Activated T-helper 1 cell treated with Interleukin-2 at 50 U/mL for 16 hours (primary cell): ENCODE data around the gene BCL6.

Experiments
- DNase-seq: peaks from one replicate; pipeline ENCODE4 v3.0.0-alpha.2; 2020; ENCODE audit warnings: low read depth

The BCL6 gene

DNA sequence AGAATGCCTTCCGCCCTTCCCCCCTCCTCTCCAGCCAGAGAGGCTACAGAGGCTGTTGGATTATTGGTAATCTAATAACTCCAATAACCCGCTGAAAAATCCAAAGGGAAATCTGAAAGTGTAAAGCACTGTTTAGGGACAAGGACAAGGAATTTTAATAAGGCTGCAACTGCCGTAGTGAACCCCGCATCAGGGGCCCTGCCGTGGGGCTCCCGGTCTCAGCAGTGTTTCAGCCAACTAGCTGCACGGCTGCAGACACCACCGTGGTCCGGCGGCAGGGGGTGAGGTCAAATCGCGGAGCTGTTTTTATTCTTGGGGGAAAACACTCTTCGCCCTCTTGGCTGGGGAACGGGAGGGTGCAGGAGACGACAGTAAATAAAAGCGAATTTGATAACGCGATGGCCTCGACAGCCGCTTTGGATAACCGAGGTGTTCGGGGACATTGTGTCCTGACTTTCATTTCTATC lies 6.1 kb downstream of the BCL6 start:
- no peak for DNase-seq

DNA sequence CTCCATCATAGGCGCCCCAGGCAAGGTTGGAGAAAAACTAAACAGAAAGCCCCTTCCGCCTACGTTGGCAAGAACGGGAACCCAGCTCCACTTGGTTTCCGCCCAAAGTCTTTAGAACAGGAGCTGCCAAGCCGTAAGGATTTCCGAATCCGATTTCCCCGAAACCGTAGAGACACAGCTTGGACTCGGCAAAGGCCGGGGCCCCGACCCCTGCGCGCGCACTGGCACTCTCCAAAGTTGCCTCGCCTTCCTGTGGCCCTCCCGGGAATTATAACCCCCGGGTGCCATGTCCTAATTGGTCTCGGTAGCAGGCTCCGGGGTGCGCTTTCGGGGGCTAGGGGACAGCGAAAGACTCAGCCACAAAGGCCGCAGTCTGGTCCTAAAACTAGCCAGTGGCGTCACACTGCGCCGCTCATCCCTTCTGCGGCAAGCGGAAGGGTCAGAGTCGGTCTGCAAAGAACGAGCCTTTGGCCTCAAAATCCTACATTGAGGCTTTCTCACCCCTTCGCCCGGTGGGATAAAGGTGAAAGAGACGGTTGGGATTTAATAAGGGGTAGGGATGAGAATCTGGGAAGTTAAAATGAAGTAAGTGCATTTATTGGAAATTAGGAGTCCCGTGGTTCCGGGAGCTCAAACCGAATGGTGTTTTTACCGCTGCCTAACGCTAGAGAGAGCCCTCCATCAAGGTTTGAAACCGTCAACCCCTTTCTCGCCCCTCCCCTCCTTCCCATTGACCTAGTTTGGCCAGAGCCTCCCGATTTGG lies 6.8 kb downstream of the BCL6 start:
- no peak for DNase-seq

DNA sequence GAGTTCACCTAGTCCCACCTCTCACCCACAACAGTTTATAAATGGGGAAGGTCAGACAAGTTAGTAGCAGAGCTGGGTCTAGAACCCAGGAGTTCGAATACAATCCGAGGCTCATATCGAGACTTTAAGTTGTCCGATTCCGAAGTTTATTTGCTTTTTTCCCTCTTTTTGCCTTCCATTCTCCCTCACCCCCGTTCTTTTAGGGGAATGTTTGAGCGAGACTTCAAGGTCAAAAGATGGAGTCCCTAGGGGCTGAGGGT lies 7.3 kb downstream of the BCL6 start:
- DNase-seq, result no peak

DNA sequence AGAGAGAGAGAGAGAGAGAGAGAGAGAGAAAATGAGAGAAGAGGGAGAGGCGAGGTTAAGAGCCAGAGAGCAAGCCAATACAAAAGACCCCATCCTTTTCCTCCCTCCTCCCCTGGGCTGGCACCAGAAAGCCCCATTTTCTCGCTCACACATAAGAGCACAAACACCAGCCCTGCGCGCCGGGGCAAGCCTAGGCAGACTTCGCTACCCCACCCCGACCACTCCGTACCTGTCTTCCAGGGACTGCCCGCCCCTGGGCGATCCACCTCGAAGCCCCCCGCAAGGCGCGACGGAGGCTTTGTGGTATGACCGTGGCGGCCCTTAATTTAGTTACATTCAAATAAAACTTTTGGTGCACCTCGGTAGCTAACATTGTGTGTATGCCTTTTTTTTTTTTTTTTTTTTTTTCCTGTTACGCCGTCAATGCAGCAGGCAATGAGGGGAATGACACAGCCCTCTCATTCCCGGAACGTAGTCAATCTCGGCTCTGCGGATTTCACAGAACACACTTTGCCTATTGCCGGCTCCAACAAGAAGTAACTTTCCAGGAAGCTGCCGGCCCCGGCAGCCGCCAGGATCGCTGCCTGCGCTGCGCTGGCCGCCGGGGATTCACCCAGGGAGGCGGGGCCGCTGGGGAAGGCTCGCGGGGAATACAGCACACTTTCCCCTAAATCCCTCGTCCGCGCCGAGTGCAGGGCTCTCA lies 7.7 kb downstream of the BCL6 start:
- no peak for DNase-seq

DNA sequence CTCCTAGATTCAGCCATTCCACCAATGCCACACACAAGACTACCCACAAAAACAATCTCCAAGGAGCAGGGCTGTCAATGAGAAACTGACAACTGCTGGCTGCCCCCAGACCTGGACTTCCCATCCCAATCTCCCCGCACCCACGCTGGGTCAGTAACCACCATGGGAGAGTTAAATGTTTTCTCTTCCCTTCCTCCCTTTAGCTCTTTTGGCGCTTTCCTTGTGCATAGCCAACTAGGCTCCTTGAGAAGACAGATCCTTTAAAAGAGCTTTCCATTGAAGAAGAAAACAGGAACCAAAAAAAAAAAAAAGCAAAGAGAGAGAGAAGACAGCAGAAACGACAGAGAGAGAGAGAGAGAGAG lies 8.3 kb downstream of the BCL6 start:
- no peak for DNase-seq

DNA sequence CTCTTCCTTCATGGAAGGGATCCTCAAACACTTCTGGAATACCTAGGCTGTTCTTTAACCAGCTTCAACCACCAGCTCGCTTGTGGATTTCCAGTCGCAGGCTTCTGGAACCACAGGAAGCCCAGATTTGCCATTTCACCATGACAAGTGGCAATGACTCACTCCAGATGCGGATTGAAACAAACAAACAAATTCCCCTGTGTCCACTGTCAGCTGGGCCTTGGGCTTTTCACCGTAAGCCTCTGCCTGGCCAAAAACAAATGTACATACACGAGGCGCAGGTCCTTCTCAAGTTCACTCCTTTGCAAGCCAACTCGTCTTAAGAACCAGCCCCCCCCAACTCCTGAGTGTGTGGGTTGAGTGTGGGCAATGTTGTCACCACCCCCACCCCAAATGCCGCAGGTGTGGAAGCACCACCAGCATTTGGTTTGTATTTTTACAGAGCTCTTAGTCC lies 8.8 kb downstream of the BCL6 start:
- DNase-seq, result no peak

DNA sequence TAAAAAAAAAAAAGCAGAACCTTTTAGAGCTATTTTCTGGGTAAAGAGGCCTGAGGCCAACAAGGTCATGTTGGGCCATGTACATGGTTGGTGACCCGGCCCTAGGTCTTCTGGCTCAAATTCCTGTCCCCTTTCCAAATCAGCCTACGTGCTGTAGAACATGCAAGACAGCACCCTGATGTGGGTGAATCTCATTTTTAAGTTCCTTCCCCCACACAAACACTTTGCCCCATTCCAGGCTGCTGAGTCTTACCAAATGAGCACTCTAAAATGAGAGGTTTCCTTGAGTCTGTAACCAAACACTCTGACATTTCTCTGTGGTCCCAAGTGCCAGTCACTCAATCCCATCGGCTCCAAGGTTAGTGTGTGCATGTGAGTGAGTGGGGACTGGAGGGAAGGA lies 9.4 kb downstream of the BCL6 start:
- DNase-seq, result no peak

DNA sequence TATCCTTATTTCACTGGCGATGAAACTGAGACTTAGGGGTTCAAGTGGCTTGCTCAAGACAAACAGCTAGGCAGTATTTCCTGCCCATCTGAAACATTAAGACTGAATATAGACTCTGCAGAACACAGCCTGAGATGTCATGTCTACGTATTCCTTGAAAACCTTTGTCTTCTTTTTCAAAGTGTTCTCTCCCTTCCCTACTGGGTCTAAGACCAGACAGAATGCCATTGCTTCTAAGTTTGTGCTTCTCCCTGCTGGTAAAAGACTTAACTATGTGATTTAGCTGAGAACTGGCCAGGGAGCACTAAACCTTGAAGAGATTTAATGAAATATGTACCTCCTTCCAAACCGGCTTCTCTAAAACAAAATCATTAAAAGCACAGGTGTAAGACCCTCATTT lies 9.9 kb downstream of the BCL6 start:
- DNase-seq, result no peak

DNA sequence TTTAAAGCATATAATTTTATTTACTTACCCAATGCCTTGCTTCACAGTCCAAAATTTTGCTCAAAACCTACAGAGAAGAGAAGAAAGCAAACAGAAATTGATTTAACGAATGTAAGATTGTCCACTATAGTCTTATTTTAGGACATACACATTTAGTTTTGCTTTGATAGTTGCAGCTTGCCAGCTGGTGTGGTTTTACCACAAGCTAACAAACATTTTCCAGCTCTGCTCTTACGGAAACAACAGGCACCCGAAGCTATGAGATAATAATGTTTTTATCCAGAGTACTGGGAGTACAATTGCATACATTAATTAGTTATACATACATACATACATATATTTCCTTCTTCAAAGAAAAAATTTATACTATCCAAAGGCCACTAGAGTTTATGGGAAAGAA lies 10.4 kb downstream of the BCL6 start:
- DNase-seq, result no peak

DNA sequence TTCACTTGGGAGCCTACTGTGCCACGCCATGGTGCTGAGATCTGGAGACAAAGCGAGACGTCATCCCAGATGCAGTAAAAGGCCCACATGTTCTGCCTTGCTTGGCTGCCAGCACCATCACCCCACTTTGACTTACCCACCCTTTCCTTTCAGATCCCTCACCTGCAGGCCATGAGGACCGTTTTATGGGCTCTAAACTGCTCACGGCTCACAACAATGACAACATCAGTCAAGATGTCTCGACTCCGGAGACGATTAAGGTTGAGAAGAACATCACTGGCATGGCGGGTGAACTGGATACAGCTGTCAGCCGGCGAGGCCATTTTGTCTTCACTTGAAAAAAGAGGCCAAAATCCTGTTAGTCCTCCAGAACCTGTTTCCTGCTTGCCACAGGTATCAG lies 11.9 kb downstream of the BCL6 start:
- no peak for DNase-seq

DNA sequence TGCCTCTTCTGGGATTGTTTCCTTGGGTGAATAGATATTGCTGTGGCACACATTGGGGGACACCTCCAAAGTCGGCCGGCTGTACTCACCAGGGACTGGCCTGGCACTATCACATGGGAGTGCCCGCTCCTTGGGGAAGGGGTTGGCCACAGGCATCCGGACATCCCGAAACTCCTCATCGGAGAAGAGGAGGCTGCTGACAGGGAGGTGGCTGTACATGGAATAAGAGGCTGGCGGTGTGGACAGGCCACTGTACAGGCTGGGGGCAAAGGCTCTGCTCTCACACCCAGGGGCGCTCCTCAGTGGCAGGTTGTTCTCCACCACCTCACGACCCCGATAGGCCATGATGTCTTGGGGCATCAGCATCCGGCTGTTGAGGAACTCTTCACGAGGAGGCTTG lies 15.7 kb downstream of the BCL6 start:
- DNase-seq, result no peak

DNA sequence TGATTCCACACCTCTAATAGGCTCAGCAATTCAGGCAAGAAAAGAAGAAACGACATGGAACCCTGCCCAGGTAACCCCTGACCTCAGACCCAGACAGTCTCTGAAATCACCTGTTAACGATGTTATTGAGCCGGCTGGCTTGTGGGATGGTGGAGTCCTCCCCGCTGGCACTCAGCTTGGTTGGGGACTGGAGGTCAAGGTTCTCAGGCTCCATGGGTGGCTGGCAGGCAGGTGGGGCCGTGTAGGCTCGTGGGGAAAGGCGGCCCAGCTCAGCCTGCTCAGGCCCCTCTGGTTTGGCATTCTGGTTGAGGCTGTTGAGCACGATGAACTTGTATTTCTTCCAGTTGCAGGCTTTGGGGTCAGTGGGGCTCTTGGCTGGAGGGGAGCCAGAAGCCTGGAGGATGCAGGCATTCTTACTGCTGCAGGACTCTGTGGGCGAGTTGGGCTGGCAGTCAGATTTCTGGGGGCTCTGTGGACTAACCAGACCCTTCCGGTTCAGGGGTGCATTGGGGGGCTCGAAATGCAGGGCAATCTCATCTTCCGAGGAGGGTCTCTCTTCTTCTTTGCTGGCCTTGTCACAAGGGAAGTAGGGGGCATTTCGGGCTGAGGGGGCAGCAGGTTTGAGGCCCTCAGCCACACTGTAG lies 16.2 kb downstream of the BCL6 start:
- no peak for DNase-seq

DNA sequence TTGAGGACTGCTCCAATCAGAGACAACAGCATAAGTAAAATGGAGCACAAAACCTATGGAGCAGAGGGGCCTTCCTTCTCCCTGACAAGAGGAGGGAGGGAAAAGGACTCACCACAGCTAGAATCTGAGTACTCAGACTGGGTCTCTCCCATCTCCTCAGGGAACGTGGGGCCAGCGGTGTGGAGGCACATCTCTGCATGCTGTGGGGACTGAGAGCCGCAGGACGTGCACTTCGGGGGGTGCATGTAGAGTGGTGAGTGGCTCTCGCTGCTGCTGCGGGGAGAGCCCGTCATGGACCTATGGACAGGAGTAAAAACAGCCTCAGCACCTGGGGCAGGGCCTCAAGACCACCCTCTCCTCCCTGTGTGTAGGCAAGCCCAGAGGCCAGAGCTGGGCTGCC lies 17.0 kb downstream of the BCL6 start:
- no peak for DNase-seq

DNA sequence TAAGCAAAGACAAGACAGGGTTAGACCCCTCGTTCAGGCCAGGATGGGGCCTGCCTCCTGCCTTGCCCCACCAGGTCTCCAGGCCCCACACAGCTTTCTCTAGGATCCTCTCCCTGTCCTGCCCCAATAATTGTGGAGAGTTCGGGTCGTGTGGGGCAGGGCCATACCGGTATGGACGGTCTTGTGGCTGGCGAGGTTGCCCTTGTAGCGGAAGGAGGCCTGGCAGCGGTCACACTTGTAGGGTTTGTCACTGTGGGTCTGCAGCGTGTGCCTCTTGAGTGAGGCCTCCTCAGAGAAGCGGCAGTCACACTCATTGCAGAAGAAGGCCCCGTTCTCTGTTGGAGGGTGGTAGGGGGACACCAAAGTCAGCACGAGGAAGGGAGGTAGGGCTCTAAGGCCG lies 18.7 kb downstream of the BCL6 start:
- no peak for DNase-seq

DNA sequence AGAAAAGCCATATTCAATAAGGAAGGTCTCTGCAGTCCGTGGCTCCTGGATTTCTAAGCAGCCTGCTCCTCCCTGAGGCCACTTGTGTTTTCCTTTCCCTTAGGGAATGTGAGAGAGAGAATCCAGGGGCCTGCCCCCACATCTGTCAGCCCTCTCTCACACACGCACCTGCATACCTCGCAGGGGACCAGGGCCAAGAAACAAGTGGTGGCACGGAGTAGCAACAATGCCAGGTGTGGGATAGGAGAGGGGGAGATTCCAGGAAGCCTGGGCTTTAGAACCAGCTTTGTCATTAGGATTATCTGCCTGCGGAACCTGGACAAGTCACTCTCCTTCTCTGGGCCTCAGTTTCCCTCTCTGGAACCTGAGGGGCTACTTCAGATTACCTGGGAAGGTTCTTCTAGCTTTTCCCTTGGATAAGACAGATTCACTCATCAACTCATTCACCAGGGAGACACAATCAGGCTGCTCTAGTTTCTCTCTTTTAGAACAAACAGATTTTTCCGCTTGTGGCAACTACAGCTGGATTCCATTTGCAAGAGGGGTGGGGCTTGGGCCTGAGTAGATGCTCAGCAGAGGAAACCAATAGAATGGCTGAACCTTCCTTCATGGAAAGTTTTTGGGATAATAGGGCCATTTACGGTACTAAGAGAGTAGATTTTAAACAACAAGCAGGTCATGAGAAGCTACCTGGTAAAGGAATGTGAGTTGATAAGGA lies 19.5 kb downstream of the BCL6 start:
- DNase-seq, result no peak

DNA sequence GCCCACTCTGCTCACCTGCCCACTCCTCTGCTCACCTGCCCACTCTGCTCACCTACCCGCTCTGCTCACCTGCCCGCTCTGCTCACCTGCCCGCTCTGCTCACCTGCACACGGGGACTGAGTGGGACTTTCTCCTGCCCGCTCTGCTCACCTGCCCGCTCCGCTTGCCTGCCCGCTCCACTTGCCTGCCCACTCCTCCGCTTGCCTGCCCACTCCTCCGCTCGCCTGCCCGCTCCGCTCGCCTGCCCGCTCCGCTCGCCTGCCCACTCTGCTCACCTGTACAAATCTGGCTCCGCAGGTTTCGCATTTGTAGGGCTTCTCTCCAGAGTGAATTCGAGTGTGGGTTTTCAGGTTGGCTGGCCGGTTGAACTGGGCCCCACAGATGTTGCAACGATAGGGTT lies 20.0 kb downstream of the BCL6 start:
- DNase-seq, result no peak

DNA sequence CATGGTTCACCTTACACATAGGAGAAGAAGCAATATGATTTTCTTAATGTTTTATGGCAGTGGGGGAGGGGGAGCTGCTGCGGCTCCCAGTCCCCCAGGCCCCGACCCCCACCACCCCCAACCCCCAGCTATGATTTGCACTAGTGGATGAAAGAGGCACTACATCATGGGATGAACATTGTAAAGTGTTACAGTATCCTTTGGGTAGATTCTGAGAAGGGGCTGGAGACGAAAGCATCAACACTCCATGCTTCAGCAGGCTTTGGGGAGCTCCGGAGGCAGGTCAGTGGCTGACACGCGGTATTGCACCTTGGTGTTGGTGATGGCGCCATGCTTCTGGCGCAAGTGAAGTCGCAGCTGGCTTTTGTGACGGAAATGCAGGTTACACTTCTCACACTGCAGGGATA lies 23.1 kb downstream of the BCL6 start:
- no peak for DNase-seq

DNA sequence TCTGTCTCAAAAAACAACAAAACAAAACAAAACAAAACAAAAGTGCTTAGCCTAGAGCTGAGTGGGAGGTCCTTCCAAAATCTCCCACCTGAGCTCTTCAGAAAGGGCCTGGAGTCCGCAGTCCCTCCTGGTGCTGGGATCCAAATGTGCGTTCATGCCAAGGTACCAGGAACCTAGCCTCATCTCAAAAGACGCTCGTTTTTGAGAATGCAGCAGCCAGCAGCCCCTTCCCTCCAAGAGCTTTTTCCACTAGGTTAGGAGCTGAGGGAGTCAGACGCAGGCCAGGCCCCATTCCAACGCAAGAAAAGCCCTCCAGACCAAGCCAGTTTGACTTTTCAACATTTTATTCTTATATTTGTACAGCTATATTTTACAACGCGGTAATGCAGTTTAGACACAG lies 24.2 kb downstream of the BCL6 start:
- DNase-seq, result no peak

DNA sequence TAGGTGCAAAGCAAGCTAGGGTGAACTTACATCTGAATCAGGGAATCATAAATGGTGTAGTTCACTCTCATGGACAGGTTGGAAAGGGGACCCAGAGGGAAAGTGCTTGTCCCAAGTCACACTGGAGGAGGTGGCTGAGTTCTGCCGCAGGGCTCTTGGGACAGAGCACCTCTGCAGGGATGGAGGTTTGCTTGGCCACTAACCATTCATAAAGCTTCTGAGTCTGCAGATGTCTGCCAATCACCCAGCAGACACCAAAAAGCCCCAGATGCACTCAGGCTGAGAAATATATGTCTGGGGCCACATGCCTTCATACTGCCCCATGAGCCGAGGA lies 25.0 kb downstream of the BCL6 start:
- no peak for DNase-seq

DNA sequence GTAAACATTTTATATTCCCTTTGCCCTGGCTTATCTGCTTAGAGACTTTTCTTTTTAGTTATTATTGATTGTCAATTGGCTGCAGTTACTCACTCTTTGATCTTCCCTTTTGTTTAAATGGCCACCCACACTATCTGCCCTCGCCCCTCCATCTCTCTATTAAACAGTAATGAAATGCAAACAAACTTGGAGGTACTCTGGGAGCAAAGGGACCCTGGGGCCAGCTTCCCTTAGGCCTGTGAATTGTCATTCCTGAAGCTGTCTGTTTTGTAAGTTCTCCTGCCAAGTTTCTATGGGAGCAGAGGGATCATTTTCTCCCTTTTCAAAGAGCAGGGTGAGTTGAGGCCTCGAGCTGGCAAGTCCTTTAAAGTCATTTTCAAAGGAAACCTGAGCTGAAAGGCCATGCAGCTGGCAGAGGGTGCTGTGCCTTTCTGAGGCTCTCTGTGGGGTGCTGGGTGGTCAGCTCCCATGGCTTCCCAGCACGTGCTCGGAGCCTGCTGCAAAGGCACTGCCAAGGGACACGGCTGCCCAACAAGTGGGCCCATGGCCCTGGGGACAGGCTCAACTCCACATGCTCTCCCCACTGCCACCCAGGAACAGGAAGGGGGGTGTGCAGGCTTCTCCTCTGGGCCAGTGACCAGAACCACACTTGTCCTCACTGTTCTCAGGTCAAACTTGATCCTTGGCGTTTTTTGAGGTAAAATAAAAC lies 25.5 kb downstream of the BCL6 start:
- DNase-seq, result no peak

DNA sequence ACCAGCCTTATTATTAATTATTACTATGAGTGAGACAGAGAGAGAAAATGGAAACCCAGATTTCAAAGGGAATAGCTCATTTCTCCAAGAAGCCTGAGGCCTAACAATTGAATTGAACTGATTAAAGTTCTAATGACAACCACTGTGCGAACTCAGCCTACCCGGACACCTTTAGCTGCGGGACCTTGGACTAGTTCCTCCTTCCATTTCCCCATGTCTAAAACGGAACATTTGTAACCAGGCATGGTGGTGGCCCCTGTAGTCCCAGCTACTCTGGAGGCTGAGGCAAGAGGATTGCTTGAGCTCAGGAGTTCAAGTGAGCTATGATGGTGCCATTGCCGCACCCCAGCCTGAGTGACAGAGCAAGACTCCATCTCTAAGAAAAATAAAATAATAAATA lies 26.5 kb downstream of the BCL6 start:
- DNase-seq, result no peak

DNA sequence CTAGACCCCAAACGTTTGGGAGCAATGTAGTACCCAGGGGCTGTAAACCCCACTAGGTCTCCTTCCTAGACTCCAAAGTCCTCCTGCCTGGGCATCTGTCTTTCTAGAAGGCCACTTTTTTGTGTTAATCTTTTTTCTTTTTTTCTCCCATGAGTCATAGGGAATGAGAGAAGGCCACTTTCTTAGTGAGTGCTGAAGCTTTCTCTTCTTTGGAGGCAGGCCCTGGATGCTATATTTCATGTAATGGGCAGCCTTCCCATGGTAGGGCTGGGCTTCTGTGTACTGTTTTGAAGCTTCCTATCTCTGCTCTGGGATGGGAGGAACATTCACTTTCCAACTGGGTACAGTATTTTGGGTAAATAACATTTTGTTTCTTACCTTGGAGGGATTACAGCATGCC lies 27.7 kb downstream of the BCL6 start:
- no peak for DNase-seq
